ENCODE measurements around the gene CPVL.

DNA sequence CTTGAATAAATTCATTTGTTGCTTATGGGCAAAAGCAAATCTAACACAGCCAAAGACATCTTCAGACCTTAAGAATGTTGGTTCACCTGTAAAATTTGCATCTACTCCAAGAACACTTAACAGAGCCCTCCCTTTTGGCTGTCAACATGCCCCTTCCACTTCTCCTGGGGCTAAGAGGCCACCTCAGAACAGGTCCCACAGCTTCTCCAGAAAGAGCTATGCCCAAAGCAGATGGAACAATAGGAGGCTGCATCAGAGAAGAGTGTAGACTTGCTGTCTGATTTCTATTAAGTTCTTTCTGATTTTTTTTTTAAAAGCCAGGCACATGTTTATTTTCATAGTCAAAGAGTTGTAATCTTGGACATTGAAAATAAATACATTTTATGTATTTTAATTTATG, 162.1 kb downstream of the CPVL start:
- TF ChIP-seq POLR2A (IDR thresholded peaks at IDR 0.05; ENCODE audit: low read length), result no peak
- no peak for TF ChIP-seq GATA1 (IDR thresholded peaks at IDR 0.05; ENCODE audit: low read depth, low read length)

Data from erythroblast (primary cell).